ENCODE measurements around the gene ZCCHC7.
"Not testable (repeated sequence)": the region's sequence is repeated elsewhere in the genome, so short reads cannot be mapped to it uniquely, and the experiment has no call there.

ZCCHC7 gene

DNA sequence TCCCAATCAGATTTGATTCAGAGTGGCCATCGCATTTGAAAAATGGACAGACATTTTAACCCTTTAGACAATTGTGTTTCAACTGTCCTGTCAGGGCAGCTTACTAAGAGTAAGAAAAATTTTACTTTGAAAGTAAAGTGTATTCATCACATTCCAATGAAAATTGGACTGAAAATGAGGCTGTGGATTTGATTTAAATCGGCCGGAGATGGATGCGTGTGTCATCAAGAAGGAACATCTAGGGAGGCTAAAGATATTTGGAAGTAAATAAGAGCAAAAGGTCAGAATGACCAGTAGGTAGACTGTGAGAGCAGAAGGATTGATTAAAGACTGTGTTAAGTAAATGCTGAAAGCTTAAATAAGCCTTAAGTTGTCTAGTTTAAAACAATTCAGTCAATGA lies 1.5 kb downstream of the ZCCHC7 start:
- FAIRE-seq = no peak

DNA sequence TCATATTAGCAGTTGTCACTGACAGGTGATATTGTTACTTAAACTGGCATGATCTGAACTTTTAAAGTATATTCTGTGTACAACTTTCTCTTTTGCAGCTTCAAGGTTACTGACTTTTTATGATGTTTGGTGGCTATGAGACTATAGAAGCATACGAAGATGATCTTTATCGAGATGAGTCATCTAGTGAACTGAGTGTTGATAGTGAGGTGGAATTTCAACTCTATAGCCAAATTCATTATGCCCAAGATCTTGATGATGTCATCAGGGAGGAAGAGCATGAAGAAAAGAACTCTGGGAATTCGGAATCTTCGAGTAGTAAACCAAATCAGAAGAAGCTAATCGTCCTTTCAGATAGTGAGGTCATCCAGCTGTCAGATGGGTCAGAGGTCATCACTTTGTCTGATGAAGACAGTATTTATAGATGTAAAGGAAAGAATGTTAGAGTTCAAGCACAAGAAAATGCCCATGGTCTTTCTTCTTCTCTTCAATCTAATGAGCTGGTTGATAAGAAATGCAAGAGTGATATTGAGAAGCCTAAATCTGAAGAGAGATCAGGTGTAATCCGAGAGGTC lies 5.9 kb downstream of the ZCCHC7 start:
- no peak for FAIRE-seq

DNA sequence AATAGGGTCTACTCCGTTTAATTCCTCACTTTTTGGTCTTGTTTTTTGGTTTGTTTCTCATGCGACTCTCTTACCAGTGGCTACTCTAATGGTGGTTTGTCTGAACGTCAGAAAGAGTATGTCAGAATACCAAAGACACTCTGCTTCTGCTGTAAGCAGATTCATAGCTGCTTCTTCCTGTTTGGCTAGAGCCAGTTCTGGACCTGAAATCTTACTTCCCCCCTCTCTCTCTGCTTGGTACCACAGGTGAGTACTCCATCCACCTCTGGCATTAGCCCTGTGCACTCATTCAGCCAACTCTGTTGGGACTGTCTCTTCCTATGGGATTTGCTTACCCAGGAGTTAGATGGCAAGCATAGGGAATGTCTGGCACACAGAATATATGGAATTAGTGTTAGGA lies 6.6 kb downstream of the ZCCHC7 start:
- FAIRE-seq = no peak

DNA sequence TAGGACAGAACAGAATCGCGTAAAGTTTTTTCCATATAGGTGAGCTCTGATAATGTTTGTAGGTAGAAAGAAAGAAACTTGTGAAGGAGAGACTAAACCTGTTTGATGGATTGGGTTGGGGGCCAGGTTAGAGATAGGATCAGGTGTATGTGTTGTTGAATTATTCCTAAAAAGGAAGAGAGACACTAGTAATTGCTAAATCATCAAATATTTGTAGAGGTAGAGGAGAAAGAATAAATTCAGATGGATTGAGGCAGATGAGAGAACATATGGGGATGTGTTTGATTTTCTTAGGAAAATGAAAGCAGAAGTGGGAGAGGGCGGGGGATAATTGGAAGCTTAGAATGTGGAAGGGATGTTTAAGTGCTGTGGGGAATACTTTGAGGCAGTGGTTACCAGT lies 7.7 kb downstream of the ZCCHC7 start:
- FAIRE-seq = no peak

DNA sequence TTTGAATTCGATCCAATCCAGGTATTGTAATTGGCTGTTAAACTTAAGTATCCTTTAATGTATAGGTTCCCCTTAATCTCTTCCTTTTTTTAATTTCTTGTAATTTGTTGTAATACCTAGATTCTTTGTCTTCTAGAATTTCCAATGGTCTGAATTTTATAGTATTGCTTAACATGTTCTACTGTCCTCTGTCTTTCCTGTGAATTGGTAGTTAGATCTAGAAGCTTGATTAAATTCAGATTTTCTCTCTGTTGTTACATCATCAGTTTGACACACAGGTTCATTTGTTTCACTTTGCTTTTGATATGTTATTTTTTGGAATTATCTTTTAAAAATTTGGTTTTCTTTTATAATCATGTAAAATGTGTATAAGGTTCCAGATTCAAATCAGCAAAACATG lies 13.8 kb downstream of the ZCCHC7 start:
- peak; percentile 21 for FAIRE-seq

DNA sequence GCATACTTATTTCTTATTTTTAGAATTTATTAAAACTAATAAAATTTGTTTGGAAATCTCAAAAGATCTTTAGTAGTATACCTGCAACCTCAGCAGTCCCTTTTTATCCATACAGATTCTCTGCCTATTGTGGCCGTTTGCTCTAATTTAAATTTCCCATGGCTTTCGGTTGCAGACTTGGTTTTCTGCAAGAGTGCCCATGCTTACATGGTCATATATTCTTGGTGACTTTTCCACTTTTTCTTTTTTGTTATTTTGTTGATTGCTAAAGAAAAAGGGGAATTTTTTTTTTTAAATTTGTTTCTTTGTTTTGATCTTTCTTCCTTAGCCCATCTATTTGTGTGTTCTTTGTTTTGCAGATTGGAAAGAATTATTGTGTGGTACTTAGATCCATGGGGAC lies 20.6 kb downstream of the ZCCHC7 start:
- no peak for FAIRE-seq

DNA sequence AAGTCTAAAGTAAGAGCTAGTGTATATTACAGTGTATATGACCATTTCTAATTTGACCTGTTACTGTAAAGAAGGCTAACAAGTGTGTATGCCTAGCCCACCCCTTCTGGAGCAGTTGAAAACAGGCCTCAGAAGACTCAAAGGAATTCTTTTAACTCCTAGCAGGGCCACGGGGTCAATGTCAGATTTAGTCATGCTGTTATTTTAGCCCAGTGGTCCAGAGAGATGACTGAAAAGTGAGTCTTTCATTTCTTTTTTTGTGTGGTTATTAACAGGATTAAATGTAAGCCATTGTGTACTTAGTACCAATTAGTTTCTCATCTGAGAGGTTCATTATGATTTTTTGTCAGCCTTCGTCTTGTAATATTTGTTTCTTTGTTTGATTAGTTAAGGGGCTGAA lies 24.4 kb downstream of the ZCCHC7 start:
- no peak for FAIRE-seq

DNA sequence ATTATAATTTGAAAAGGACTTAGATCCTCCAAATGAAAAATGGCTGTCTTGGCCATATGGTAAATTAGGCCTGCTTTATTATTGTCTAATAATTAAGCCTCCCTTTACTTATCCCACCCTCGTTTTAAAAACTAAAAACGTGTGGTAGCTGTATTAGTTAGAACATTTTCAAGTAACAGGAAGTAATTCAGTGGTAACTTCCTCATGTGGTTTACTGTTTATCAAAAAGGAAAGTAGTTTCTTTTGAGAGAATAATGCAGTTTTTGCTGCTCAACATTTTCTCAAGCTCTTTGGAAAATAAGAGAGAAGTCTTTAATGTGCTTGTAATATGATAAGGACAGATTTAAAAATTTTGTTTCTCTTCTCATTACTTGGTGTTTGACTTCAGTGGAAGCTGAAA lies 26.0 kb downstream of the ZCCHC7 start:
- no peak for FAIRE-seq

DNA sequence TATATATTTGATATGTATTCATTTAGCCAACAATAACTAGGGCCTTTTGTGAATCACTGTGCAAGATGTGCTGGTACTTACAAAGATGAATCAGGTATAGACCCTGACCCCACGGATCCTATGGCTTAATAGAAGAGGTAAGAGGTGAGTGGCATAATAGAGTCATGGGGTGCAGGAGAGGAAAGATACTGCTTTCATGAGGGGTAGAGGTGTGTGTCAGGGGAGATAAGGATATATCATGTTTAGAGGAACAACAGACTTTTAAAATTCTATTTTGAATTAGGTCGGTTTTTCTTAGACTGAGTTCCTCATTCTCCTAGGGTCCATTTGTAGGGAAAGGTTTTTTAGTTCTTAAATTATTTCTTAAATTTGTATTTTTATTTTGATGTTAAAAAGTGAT lies 27.8 kb downstream of the ZCCHC7 start:
- FAIRE-seq = no peak

DNA sequence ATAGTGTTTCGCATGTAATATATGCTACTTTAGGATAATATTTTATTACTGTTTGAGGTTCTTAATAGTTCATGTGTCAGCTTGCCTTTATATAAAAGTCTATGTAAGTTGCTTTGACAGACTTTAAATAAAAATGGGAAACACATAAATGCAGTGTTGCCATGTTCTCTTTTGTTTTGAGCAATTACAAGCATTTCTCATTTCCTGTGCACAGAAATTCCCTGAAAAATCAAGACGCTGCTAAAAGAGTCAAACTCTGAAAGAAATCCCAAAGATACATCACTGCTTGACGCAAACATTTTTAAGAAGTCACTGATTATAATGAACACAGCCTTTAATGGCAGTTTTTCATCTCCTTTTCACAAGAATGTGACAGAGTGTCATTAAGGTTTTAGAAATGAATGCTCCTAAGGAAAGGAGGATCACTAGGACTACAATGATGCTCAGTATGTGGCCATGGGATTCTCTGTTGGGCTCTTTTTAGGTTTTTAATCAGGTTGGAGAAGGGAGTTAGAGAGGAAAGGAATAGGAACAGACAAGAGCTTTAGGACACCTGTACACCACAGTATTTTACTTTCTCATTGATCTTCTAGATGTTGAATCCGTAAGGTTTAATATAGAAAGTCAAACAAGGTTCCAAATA lies 29.4 kb downstream of the ZCCHC7 start:
- FAIRE-seq = no peak

DNA sequence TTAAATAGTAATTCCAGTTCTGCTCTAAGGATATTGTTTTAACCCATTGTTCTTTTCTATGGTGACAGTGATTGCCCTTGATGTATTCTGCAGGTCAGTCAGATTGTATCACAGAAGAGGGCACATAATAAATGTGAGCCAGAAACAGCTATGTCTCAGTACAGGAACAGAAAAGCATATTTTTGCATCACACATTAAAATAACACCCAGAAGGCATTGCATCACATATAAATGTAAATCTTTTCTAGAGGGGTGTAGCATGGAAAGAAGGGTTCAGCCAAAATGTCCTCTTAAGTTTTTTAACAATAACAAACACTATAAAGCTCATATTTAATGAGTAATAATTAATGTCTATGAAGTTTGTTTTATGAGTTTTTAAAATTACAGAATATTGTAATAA lies 30.0 kb downstream of the ZCCHC7 start:
- no peak for FAIRE-seq

DNA sequence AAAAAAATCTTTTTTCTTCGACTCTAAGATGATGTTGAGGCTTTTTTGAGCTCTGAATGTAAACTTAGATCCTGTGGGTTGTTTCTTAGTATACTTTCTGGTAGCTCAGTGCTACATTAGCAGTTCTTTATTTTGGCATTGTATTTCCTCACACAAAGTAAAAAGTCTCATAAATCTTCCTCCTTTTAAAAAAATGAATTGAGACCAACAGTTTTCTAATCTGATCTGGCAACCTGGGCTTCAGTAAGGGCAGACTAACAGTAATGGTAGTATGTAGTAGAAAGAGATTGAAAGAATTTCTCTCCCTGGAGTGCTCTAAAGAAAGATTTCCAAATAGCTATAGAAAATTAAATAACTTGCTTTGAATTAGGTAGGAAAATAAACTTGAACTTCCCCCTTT lies 31.4 kb downstream of the ZCCHC7 start:
- no peak for FAIRE-seq

DNA sequence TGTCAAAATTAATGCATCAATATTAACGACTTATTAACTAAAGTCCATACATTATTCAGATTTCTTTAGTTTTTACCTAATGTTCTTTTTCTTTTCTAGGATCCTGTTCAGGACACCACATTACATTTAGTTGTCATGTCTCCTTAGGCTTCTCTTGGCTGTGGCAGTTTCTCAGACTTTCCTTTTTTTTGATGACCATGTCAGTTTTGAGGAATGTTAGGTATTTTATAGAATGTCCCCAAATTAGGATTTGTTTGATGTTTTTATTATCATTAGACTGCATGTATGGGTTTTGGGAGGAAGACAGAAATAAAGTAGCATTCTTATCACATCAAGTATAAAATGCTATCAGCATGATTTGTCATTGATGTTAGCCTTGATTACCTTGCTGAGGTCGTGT lies 32.0 kb downstream of the ZCCHC7 start:
- no peak for FAIRE-seq

DNA sequence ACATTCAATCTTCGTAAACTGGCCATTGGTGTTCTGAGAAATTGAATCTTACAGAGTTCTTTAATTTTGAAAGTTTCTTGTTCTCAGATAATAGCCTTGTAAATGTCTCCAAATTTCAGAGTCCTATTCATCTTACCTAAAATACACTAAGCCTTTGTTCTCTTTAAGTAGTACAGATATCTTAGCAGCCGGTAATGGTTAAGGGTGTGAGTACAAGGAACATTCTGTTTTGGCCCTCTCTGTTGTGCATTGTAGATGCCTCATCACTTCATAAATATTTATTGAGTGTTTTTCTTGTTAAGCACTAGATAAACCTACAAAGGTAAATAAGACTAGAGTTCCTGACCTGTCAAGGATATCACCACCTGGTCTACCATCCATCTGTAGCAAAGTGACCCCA lies 35.2 kb downstream of the ZCCHC7 start:
- no peak for FAIRE-seq

DNA sequence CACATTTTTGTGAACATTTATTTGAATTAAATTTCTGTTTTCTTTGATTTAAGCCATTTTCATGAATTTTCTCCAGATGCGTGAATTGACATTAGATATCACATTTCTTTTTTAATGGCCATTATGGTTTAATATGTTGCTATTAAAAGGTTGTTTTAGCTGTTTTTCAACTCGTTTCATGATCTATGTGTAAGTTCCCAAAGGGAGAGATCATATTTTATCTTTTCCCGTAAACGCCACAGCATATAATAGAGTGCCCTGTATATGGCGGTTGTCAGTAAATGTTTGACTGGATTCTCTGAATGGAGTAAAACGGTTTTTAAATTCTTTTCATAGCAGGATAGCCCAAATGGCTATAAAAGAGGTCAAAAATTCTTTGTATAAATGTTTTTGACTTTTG lies 35.8 kb downstream of the ZCCHC7 start:
- no peak for FAIRE-seq

DNA sequence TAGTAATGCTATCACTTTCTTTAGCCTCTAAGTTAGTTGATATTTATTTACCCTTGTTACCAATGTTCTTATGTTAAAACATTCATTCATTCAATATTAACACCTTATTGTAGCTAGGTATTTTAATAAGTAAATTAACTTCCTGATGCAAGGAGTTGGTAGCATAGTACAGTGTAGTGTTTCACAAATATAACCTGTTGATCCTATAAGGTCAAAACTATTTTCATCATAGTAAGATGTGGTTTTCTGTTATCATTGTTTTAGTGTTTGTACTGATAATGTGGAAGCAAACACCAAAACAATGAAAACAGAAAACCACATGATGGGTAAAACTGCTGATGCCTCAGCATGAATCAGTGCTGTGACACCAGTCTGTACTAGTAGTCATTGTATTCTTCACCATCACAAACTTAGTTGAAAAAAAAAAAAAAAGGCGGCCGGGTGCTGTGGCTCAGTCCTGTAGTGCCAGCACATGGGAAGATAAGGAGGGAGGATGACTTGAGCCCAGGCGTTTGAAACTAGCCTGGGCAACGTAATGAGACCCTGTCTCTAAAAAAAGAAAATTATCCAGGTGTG lies 36.5 kb downstream of the ZCCHC7 start:
- no peak for FAIRE-seq

DNA sequence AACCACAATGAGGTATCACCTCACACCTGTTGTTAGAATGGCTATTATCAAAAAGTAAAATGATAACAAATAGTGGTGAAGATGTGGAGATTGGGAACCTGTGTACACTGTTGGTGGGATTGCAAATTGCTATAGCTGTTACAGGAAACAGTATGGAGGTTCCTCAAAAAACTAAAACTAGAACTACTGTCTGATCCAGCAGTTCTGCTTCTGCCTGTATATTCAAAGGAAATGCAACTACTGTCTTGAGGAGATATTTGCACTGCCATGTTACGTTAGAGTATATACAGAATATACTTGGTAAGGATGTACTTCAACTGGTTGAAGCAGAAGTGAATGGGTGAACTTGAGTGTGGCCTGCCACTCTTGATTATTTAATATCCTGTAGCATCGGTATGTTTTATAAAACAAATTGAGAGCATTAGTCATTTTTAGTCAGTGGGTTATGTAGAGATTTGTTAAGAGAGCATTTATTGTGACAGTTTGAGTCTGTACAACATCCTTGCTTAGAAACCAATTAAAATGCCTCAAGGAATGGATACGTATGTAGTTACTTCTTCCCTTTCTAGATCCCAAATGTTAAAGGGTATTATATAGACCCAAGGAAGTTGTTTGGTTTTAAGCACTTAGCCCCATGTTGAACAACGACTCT lies 37.5 kb downstream of the ZCCHC7 start:
- FAIRE-seq = no peak

DNA sequence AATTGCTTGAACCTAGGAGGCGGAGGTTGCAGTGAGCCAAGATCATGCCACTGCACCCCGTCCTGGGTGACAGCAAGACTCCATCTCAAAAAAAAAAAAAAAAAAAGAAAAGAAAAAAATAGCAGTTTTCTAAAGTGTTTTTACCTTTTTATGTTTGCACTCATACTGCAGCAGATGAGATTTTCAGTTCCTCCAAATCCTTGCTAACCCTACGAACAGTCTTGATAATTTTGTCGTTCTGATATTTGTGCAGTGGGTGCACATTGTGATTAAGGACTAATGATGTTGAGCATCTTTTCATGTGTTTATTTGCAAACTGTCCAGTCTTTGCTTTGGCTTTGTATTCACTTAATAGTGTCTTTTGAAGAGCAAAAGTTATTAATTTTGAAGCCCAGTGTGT lies 42.9 kb downstream of the ZCCHC7 start:
- no peak for FAIRE-seq

DNA sequence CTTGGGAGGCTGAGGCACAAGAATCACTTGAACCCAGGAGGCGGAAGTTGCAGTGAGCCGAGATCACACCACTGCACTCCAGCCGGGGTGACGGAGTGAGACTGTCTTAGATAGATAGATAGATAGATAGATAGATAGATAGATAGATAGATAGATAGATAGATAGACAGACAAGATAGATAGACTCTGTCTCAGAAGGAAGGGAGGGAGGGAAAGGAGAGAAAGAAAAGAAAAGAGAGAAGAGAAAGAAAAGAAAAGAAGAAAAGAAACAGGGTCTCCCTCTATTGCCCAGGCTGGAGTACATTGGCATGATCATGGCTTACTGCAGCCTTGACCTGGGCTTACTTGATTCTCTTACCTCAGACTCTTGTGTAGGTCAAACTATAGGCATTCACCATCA lies 44.0 kb downstream of the ZCCHC7 start:
- FAIRE-seq = not testable (repeated sequence)

DNA sequence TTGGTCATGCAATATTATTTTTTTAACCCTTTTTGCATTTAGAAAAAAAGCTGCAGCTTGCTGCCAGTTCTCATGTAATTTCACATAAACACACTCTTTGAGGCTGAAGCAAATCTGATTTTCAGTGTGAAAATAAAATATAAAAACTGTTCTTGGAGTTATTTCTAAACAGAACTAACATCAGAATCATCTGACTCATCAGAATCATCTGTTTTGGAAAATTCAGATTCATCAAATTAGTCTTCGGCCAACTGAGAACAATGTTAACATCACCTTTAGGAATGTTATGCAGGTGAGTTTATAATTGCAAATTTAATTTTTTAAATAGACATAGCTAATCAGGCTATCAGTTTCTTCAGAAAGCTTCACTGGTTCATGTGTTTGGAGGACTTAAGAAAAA lies 45.3 kb downstream of the ZCCHC7 start:
- FAIRE-seq = no peak

DNA sequence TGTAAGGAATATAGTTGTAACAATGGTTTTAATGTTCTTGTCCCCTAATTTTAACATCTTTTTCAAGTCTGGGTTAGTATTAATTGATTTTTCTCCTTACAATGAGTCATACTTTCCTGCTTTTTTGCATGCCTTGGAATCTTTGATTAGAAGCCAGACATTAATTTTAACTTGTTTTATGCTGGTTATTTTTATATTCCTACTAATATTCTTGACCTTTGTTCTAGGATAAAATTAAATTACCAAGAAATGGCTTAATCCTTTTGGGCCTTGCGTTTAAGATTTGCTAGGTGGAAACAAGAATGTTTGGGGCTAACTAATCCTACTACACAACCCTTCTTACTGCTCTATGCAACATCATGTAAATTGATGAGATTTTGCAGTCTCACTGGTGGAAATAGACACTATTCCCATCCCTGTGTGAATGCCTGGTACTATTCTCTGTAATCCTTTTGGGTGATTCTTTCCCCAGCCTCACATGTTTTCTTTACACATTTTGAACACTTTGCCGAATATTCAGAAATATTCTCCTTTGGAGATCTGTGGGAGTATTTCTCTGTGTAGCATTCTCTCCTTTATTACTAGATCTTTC lies 47.2 kb downstream of the ZCCHC7 start:
- no peak for FAIRE-seq

DNA sequence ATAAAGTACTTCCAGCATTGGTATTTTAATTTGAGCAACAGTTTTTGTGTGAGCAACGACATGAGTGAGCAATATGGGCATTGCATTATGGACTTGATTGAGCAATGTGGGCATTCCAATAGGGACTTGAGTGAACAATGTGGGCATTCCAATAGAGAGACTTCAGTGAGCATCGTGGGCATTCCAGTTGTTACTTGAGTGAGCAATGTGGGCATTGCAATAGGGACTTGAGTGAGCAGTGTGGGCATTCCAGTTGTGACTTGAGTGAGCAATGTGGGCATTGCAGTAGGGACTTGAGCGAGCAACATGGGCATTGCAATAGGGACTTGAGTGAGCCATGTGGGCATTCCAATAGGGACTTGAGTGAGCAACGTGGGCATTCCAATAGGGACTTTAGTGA lies 52.2 kb downstream of the ZCCHC7 start:
- FAIRE-seq = no peak

DNA sequence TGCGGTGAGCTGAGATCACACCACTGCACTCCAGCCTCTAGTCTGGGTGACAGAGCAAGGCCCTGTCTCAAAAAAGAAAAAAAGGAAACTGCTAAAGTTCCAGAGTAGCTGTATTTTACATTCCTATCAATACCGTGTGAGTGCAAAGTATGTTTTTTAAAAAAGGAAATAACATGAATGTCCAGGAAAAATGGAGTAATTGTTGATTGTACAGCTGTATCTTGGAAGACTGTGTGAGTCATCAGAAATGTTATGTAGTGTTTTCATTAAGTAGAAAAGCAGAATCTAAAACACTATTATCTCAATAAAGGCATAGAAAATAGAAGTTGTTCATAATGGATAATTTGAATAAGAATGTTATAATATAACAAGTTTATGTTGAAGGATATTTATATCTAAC lies 53.9 kb downstream of the ZCCHC7 start:
- FAIRE-seq = no peak

DNA sequence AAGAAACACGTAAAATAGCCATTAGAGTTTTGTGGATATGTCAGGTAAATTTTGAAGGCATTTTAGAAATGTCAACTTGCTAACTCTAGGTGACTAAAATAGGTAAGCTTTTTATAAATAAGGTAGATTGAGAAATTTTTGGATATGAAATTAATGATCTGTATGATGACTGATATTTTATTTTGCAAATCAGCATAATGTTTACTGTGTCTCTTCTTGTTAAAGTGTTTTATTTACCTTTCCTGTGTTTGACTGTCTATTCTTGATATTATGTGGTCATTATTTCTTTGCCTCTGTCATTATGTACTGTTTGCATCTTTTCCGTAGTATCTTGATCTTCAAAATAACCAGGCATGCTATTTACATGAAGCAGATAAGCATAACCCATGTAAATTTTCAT lies 58.4 kb downstream of the ZCCHC7 start:
- no peak for FAIRE-seq

Measured in colon (tissue), 2 donors.